NCI-H2107 treated with DMSO at 0.1 percent for 48 hours (cell line): ENCODE measurements around the gene TNNI2.

Experiments
- DNase-seq: peaks from one replicate; lab custom pipeline; 2025; ENCODE audit not compliant: unreplicated experiment; lab: John Stamatoyannopoulos, UW

Gene TNNI2

DNA sequence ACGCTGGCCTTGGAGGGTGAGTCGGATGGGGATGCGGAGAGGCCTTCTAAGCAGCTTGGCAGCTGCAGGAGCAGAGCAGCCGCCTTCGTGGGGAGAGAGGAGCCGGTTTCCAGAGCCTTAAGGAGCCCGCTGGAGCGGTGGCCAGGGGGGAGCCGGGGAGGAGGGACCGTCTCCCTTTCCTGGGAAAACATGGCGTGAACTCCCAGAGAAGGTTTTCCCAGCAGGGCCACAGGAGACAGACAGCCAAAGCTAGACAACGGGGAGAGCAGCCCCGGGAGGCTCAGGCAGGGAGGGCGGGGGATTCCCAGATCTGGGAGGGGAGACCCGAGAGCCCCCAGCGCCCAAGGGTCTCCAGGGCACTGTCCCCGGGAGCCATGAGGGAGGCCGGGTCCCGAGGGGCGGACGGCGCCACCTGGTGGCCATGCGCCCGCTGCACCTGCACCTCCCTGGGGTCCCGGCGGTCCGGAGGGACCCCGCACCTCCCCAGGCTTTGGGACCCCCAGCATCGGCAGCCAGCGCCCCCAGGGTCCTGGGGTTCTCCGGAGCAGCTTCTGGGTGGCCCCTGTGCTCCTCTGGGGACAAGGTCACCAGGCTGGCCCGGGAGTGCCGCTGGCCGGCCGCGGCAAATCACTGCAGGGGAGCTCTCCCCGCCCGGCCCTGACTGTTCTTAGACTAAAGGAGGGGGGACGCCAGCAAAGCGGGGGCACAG, 6.4 kb upstream of the TNNI2 start:
- no peak for DNase-seq

DNA sequence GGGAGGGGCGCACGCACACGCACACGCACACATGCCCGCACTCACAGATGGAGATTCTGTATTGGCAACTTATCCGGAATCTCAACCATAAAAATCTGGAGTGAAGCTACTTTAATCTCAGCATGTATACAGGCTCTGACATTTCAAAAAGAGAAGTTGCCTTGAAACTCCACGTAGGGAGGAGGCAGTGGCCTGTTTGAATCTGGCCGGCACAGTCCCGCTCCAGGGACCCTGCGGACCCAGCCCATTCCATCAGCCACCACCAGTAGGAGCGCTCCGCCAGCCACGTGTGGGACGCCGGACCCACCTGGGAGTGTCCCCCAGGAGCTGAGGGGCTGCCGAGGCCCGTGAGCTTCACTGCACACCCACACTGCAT, 5.9 kb upstream of the TNNI2 start:
- DNase-seq: no peak

DNA sequence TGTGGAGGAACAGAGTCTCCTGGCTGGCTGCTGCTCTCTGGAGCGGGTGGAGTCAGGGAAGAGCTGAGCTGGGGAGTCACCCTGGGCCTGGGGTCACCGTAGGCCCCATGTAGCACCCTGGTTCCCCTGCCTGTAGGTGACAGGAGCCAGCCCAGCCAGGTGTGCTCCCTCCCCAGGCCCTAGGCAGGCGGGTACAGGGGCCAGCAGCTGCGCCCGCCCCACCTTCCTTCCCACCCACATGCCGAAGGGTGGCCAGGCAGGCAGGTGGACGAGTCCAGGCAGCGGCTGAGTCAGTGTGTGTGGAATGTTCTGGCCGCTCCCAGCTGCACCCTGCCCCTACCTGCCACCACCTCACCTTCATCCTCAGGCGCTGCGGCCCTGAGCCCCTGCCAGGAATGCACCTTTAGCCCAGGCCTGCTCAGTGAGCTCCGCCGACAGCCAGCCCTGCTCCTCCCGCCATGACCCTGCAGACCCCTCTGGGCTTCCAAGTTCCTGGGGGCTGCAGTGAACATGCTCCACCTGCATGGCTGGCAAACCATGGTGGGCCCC, 4.6 kb upstream of the TNNI2 start:
- DNase-seq: no peak

DNA sequence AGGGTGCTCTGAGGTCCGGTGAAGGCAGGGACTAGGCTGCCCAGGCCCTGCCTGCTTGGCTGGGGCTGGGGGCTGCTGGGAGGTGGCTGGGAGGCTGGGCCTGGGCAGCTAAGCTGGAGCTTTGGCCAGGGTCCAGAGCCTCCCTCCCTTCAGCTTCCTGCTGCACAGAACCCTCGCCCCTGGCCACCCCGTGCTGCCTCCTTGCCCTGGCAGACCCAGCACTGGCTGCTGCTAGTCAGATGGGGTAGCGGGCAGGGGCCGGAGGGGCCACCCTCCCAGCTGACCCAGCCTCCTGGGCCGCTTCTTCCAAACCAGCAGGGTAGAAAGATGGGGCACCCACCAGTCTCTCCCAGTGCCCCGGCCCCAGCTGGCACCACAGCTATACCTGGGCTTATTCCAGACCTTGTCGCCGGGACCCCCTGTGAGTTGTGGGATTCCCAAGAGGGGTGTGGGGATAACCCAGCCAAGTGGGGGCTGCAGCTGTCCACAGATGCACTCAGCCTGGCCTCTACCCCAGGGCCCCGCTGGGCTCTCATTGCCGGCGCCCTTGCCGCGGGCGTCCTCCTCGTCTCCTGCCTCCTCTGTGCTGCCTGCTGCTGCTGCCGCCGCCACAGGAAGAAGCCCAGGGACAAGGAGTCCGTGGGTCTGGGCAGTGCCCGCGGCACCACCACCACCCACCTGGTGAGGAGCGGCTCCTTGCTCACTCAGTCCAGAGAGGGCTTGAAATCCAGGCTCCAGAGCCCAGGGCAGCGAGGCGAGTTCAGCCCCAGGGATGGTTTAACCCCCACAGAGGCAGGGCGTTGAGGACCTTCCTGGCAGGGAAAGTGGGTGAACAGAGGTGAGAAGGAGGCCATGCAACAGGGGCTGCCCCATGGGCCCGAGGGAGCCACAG, 3.8 kb upstream of the TNNI2 start, which contains the start of gene SYT8:
TSS of gene SYT8 (plus strand) at position 212 of the 892 bp plus-strand sequence. CDS start at position 328, 116 bp downstream.
- DNase-seq: no peak

DNA sequence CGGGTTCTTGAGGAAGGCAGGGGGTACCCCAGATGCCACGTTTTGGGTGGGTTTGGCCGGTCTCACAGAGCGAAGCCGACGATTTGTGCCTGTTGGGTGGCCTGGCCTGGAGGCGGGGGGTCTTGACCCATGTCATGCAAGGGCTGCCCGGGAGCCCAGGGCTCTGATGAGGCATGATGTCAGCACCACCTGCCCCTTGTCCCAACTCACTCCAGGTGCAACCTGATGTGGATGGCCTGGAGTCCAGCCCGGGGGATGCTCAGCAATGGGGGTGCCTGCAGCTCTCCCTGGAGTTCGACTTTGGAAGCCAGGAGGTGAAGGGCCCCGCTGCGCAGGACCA, 3.1 kb upstream of the TNNI2 start:
- DNase-seq: no peak

DNA sequence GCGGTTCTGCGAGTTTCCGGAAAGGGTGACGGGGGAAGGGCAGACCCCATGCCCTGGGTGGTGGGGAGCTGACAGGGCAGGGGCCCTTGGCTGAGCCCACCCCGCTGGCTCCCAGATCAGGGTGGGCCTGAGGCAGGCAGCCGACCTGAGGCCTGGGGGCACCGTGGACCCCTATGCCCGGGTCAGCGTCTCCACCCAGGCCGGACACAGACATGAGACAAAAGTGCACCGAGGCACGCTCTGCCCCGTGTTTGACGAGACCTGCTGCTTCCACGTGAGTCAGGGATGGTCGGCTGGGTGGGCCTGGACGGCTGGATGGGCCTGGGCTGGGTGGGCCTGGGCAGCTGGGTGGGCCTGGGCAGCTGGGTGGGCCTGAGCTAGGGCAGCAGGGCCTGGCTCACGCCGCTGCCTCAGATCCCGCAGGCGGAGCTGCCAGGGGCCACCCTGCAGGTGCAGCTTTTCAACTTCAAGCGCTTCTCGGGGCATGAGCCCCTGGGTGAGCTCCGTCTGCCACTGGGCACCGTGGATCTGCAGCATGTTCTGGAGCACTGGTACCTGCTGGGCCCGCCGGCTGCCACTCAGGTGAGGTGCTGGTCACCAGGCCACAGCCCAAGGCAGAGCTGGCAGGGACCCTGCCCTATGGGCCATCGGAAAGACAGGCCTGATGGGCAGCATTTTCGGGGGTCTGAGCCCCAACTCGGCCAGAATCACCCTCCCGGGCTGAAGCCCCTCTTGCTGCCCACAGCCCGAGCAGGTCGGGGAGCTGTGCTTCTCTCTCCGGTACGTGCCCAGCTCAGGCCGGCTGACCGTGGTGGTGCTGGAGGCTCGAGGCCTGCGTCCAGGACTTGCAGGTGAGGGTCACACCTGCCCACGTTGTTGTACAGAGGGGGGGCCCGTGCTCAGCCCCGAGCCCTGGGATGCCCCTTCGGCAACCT, 2.5 kb upstream of the TNNI2 start:
- no peak for DNase-seq

DNA sequence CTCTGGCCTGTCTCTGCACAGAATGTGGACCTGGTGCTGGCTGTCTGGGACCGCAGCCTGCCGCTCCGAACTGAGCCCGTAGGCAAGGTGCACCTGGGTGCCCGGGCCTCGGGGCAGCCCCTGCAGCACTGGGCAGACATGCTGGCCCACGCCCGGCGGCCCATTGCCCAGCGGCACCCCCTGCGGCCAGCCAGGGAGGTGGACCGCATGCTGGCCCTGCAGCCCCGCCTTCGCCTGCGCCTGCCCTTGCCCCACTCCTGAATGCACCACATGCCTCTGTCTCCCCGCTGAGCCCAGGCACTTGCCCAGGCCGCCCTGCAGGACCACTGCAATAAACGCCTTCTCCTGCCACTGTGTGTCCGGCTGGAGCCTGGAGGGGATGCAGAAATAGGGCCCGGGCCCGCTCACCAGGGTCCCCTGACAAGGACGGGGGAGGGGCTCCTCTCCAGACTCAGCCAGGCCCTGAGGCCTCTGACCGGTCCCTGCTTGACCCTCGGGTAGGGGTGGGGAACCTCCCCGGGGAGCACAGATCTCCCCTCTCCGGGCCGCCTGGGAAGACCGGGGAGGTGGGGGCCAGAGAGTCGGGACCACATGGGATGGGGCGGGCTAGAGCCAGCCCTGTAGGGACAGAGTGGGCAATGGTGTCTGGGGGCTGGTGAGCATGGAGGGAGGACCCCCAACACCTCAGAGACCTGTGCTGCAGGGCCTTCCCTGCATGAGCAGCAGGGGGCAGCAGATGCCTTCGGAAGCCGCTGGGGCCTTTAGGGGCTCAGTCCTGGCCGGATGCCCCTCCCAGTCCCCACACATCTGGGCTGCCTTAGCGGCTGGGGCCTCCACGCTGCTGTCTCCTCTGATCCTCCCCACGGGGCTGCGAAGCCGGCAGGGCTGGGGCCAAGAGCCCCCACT, 1.4 kb upstream of the TNNI2 start:
- DNase-seq: no peak

DNA sequence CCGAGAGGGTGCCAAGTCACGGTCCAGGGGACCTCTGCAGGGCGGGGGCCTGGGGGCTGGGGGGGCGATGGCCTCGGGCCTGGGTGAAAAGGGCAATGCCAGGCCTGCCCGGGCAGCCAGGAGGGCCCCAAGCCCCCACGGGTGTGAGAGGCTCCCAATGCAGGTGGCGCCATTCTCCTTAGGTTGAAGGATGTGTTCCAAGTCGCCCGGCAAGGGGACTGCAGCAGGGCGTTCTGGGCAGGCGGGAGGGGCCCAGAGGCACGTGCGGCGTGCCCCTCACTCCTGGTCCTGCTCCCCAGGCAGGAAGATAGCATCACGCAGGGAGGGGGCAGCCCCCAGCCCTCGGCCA, 730 bp upstream of the TNNI2 start:
- no peak for DNase-seq

DNA sequence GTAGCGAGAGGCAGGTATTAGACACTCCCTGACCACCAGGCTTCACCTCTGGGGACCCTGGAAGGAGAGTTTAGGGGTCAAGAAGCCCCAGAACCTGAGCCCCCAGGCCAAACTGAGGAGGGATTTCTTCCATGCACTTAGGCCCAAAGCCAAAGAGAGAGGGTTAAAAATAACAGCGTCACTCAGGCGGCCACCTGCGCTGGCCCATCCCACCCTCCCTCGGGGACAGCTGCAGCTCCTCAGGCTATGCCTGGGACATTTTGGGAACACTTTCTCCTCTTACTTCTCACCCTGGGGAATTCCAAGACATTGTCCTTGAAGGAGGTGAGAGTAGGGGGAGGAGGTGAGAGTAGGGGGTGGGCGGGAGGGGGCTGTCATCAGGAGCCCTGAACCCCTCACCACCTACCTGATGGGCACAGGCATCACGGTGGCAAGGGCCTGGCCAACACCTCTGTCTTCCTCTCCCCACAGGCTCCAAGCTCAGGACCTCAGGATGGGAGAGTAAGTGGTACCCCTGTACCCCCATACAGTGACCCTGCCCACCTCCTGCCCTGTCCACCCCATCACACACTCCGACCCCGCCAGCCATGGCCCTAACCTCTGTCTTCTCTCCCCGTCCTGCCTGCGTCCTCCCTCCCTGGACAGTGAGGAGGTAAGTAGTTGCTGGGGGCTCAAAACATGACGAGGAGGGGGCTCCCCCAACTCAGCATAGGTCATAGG, 583 bp downstream of the TNNI2 start:
- no peak for DNase-seq

DNA sequence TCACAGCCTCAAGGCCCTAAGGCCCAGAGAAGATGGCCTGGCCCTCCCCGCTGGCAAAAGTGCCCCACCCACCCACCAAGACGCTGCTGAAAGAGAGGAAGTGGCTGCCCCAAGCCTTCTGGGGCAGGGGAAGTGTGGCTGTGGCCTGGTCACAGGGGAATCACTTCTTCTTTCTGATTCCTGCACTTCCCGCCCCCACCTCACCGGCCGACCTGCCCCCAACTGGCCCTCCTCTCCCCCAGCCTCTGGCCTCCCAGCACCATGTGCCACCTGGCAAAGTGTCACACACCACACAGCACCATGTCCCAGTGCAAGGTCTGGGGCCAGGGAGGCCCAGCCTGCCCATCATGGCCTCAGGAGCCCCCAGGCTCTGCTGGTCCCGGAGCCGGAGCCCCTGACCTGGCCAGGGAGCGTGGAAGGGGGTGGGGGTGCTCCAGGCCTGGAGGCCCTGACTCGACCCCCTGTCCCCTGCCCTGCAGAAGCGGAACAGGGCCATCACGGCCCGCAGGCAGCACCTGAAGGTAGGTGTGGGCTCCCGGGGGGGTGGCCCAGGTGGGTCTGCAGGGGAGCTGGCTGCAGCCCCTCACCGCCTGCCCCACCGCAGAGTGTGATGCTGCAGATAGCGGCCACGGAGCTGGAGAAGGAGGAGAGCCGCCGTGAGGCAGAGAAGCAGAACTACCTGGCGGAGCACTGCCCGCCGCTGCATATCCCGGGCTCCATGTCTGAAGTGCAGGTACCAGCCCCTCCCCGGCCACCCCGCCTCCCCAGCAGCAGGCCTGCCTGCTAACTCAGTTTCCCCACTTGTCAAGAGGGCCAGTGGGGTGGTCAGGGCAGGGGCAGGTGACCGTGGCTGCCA, 1.4 kb downstream of the TNNI2 start:
- no peak for DNase-seq

DNA sequence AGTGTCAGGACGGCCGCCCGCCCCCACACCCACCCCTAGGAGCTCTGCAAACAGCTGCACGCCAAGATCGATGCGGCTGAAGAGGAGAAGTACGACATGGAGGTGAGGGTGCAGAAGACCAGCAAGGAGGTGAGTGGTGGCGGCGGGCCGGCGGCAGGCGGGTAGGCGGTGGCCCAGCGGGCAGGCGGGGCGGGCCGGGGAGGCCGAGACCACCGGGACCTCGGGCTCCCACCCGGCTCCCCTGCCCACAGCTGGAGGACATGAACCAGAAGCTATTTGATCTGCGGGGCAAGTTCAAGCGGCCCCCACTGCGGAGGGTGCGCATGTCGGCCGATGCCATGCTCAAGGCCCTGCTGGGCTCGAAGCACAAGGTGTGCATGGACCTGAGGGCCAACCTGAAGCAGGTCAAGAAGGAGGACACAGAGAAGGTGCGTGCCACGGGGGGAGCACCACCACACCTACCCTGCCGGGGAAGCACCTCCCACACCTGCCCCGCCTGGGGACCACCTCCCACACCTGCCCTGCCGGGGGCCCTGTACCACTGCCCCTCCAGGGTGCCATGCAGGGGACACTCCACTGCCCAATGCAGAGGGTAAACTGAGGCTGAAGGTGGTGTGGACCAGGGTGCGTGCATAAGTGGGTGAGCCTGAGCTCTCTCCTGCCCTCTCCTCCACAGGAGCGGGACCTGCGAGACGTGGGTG, 2.1 kb downstream of the TNNI2 start:
- no peak for DNase-seq

DNA sequence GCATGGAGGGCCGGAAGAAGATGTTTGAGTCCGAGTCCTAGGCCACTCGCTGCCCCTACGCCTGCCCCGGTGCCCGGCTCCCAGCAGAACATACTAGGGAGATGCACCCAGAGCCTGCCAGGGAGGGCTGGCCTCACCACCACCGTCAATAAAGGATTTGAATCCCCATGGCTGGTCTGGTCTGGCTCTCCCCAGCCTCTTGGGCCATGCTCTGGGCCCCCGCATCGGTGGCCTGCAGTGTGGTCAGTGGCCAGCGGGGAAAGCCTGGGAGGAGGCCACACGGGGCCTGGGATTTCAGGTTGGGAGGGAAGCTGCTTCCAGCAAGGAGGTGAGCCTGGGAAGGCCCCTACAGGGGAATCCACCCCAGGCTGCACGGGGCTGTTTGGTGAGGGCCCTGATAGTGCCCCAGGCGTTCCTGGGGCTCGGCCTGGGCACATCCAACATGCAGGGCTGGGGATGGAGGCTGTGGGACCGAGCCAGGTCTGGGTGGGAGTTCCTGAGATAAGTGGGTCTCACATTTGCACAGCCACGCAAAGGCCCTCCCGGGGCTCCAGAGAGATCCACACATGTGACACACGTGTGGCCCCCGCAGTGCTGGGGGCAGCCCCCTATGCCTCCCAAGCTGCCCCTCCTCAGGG, 2.8 kb downstream of the TNNI2 start:
- DNase-seq: no peak

DNA sequence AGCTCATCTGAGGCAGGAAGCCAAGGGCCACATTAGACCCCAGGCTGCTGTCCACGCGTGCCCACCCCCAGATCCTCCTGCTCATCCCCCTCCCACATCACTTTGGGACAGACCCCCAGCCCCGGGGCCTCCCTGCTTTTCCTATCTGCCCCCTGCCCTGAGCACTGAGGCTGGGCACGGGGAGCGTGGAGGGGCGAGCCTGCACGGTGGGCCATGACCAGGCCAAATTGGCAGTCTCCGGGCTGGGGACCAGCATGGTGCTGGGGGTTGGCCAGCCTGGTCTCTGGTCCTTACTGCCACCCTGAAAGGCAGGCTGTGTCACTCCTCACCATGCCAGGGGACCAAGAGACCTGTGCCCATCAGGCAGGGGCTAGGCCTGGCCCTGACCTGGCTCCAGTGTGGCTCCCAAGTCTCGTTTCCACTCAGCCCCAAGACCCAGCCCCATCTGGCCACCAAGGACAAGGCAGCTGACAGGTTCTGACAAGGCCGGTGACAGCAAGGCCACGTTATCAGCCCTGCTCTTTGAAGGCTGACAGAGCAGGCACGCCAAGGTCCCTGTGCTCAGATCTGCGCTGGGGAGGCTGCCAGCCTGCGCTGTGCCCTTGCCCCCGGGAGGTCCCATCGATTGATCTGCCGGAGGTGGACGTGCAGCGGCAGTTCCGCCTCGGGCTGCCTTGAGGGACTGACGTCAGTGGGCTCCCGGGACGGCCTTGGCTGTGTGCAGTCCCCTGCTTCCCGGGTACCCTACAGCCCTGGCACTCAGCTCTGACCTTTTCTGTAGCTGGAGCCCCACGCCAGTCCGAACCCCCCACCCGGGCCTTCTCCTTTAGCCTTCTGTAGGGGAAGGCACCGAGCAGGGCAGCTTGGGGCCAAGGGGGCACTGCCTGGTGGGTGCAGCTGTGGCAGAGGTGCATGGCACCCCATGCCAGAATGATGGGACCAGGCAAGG, 3.6 kb downstream of the TNNI2 start:
- no peak for DNase-seq

DNA sequence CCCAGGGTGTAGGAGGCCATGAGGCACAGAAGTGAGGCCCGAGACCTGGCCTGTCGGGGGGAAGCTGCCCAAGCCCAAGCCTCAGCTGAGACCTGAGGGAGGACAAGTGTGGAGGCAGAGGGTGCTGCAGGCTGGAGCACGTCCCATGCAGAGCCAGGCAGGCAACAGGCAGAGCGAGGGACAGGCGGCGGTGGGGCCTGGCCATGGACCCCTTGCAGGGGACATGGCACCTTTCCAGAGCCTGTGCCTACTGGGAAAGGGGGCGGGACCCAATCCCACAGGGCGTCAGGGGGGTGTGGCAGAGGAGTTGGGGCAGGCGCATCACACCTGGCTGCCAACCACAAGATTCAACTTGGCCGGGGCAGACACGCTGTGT, 4.3 kb downstream of the TNNI2 start:
- no peak for DNase-seq

DNA sequence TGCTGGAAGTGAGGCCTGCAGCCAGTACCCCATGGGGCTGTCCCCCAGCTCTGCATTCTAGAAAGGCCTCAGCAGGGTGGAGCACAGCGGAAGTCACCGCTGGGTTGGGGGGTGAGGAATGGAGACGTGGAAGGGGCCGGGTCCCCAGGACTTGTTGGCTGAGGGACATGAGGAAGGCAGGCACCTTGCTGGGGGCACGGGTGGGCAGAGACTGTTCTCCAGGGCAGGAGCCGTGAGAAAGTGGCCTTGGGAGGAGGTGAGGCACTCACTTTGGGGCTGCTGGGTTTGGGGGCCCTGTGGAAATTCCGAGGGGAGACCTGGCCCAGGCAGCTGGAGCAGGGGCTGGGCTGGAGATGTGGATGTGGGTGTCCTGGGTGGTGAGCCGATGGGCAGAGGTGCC, 5.0 kb downstream of the TNNI2 start:
- DNase-seq: no peak
